GM13977 (cell line): Measurements from ENCODE around the gene SLC16A9.

Experiments
- DNase-seq: peaks from one replicate; pipeline ENCODE4 v3.0.0; 2012; ENCODE audit warnings: low spot score
- in situ Hi-C: fragments of 300-500 bp; cut with MboI; formaldehyde crosslinking; loops from one replicate; pipeline ENCODE4 v1.12.0; 2022; ENCODE audit warnings: low sequenced_read_pairs, low pct_unique_long_range_greater_than_20kb, mixed read lengths, inconsistent platforms; ENCODE audit not compliant: unreplicated experiment
- TF ChIP-seq, protein P1 (sequence below): IDR thresholded peaks from 2 replicates; pipeline ENCODE4 v1.5.1; 2012; ENCODE audit warnings: mild to moderate bottlenecking, control low read depth; ENCODE audit not compliant: insufficient read depth; ENCODE audit errors: extremely low read depth, missing control alignments

Gene SLC16A9

DNA sequence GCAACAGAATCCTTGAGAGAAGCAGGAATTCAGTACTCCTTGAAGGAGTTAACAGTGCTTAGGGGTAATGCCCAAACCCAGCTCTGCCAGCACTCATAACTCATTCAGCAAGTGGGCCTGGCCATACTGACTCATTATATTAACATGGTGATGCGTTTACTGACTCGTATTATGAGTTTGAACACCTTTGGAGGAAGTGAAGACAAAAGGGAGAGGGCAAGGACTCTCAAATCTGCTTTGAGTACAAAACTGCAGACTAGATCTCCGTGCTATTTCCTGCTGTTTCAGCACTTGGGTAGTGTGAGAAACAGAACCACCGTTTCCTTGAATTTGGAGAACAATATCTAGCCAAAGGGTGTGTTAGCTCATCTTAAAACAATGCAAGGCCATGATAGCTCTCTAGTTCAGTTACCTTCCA lies 30.8 kb downstream of the SLC16A9 start:
- TF ChIP-seq, protein P1, sequence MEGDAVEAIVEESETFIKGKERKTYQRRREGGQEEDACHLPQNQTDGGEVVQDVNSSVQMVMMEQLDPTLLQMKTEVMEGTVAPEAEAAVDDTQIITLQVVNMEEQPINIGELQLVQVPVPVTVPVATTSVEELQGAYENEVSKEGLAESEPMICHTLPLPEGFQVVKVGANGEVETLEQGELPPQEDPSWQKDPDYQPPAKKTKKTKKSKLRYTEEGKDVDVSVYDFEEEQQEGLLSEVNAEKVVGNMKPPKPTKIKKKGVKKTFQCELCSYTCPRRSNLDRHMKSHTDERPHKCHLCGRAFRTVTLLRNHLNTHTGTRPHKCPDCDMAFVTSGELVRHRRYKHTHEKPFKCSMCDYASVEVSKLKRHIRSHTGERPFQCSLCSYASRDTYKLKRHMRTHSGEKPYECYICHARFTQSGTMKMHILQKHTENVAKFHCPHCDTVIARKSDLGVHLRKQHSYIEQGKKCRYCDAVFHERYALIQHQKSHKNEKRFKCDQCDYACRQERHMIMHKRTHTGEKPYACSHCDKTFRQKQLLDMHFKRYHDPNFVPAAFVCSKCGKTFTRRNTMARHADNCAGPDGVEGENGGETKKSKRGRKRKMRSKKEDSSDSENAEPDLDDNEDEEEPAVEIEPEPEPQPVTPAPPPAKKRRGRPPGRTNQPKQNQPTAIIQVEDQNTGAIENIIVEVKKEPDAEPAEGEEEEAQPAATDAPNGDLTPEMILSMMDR = no peak
- no peak for DNase-seq
- in situ Hi-C loops = no loop called here

DNA sequence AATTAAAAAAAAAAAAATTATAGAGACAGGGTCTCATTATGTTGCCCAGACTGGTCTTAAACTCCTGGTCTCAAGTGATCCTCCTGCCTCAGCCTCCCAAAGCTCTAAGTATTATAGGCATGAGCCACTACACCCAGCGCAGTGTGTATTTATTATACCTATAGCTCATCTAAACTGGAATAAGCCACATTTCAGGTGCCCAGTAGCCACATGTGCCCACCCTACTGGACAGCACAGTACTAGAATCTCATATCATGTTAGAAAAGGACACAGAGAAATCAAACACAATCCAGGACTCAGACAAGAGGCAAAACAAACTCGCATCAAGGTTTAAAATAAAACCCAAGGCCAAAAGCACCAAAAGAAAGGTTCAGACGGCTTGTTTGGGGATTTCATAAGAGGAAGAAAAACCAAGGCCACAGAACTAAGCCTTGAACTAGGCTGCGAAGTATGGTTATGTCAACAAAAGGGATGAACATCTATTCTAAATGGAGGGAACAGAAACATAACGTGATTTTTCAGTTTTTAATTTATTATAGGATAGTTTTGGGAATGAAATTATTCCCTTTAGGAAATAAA lies 32.3 kb downstream of the SLC16A9 start:
- TF ChIP-seq, protein P1 = no peak
- DNase-seq = no peak
- in situ Hi-C loops = no loop called here

DNA sequence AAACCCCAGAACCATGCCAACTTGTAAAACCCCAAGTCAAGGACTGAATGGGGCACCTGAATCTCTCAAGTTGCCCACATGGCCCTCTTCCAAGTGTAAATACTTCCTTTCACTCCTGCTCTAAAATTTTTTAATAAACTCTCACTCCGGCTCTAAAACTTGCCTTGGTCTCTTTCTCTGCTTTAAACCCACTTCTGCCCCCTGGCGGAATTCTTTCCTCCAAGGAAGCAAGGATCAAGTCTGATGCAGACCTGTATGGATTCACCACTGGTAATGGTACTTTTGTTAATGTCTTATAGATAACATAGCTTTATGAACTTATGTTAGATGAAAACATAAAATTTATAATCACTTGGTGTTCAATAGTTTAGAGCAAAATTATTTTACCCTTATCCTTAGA lies 33.8 kb downstream of the SLC16A9 start:
- DNase-seq = no peak
- in situ Hi-C loops = no loop called here
- TF ChIP-seq, protein P1 = no peak

DNA sequence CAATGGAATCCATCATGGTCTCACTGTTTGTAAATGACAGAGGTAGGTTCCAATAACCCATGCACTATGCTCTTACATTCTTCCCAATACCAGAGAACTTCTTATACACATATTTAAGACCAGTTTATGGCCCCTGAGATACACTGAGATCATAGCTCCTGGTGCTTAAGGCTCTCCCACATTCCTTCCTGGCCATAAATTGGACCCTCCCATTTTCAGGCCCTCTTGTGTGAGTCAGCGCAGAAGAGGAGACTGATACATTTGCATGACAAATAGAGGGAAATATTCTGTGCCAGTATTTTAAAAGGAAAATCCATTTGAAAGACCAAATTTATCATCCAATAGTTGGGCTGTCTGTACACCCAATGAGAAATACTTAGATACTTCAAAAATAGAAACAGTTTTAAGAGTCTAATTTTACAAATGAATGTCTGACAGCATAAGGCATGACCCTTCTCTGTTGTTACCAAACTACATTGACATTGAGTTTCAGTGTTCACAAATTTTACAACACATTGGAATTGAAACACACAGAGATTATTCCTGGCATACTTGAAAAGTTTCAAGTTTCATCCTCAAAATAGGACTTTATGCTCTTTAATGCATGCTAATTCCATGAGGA lies 35.3 kb downstream of the SLC16A9 start:
- TF ChIP-seq, protein P1 = no peak
- DNase-seq = no peak
- in situ Hi-C loops = no loop called here

DNA sequence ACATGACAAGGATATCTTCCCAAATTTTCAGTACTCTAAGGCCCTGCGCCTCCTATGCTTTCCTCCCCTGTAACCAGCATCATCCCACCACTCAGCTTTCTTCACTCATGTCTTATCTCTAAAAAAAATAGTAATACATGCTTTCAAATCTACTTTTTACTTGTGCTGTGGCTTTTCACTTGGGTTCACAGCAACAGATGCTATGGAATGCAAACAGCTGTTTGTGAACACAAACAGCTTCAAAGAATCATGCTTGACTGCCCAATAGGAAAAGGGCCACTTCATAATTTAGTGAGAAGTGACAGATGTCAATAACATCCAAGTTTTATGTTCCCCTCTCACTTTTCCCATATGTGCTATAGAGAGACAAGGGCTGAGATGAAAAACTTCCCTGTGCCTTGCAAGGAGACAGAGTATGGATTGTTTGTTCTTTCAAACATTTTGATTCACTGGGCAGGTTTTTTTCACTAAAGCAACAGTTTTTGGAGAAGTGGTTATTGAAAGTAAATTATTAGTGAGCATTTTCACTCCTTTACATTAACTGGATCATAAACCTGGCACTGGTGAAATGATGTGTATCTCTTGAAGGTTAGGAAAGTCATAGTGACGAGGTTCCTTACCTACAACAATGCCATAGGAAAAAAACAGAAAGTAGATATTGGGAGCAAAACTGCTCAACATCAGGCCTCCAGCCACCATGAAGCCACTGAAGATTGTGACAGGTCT lies 37.3 kb downstream of the SLC16A9 start:
- TF ChIP-seq, protein P1 = no peak
- in situ Hi-C loops = no loop called here
- no peak for DNase-seq

DNA sequence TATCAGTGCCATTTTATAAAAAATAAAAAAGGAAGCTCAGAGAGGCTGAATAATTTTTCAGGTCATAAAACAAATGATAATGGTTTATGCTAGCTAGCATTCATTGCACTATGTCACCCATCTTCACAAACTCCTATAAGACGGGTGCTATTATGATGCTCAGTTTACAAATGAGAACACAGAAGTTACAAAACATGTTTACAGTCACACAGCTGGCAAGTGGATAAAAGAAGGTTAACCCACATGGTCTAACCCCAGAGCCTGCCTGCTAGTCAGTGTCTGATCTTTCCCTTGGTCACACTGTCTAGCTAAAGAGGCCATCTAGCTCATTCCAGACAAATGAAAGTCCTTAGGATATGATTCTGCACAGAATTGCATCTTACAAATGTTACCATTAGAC lies 39.4 kb downstream of the SLC16A9 start:
- TF ChIP-seq, protein P1 = no peak
- no peak for DNase-seq
- in situ Hi-C loops = no loop called here
